Measurements from ENCODE around the gene ABHD12.

ABHD12 gene

GRCh38 chr20:25318471-25319240 is 72.0 kb downstream of the ABHD12 start:
- Histone ChIP-seq H3K79me1 (replicated peaks; ENCODE audit: low read length, poor library complexity, severe bottlenecking) (peaks cover 48% of the 10 kb centered on the region), H2AK5ac (ENCODE audit: low read length, severe bottlenecking) (no peak overlapping the region), H2BK120ac (ENCODE audit: low read depth, low read length) (peak overlapping the region; percentile 1), H3K4me3 (ENCODE audit: insufficient read depth in 1 of 2, low read depth in 1 of 2, low read length in 2 of 2) (no peak overlapping the region), H2BK5ac (ENCODE audit: low read depth, low read length, poor library complexity, severe bottlenecking) (no peak overlapping the region), H3K23ac (ENCODE audit: low read length in 2 of 2) (no peak overlapping the region), H3K9me3 (ENCODE audit: control insufficient read depth, low read length) (no peaks in the 10 kb centered on the region), H3K9ac (ENCODE audit: low read length) (no peak overlapping the region), H4K8ac (ENCODE audit: low read length) (peak overlapping the region; percentile 38), H2BK15ac (ENCODE audit: low read depth, poor library complexity, severe bottlenecking) (peak overlapping the region; percentile 12), H4K91ac (ENCODE audit: low read length) (no peak overlapping the region), H2AFZ (ENCODE audit: low read depth, low read length) (no peak overlapping the region), H2BK12ac (ENCODE audit: low read length in 2 of 2) (no peak overlapping the region), H3K4ac (ENCODE audit: low read depth in 1 of 2, low read length in 2 of 2) (no peak overlapping the region), H3K14ac (ENCODE audit: low read length in 2 of 2) (no peak overlapping the region), H3K18ac (ENCODE audit: low read depth in 1 of 2, low read length in 2 of 2) (no peak overlapping the region), H3K4me1 (ENCODE audit: control insufficient read depth, insufficient read depth, low read depth, low read length) (peaks cover 24% of the 10 kb centered on the region), H3K27ac (ENCODE audit: low read length, poor library complexity, severe bottlenecking) (no peak overlapping the region), H3K27me3 (ENCODE audit: control insufficient read depth in 1 of 2, insufficient read depth in 1 of 2, low read length in 2 of 2) (no peaks in the 10 kb centered on the region), H3K4me2 (ENCODE audit: low read length, poor library complexity, severe bottlenecking) (no peak overlapping the region), H3K36me3 (ENCODE audit: control insufficient read depth in 1 of 2, insufficient read depth in 2 of 2, low read depth in 1 of 2, low read length in 2 of 2) (peaks cover 26 to 51% of the 10 kb centered on the region in 2 experiments)
- WGBS, result 95% methylated on average over 16 of the region's 16 CpGs
- no peak for DNase-seq

DNA sequence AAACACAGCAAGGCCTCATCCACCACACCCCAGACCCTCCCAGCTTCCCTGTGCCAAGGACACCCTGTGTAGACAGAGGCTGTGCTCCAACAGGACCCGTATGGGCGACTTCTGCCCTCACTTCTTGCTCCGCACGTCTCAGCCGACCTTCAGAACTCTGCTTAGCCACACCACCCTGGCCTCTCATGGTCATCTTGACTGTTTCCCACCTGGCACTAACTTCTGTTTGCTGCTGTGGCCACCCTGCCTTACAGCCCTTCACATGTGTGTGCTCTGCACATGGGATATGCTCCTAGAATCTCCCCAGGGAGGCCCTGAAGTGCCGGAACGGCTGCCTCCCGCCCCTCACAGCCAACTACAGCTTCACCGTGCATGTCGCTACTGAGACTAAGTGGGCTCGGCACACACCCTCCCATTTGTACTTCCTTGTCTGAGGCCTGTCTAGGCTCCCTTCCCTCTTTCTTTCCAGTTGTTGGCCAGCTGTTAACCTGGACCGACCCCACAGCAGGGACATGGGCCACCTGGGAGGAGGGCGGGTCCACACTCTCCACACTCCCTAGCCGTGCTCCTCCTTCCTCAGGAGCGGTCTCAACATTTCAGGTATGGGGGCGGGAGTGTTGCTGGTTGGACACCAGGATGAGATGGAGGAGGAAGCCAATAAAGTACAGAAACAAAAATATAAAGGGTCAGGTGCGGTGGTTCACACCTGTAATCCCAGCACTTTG is 73.1 kb downstream of the ABHD12 start:
- no peak overlapping the region for H2AK5ac ChIP-seq (ENCODE audit: low read length, severe bottlenecking)
- no peak for DNase-seq

GRCh38 chr20:25316506-25317190 is 74.0 kb downstream of the ABHD12 start:
- Histone ChIP-seq H3K4me3 (ENCODE audit: insufficient read depth in 1 of 2, low read depth in 1 of 2, low read length in 2 of 2) (no peak overlapping the region), H2AK5ac (ENCODE audit: low read length, severe bottlenecking) (peak overlapping the region; percentile 12), H2BK120ac (ENCODE audit: low read depth, low read length) (no peak overlapping the region), H3K14ac (ENCODE audit: low read length in 2 of 2) (no peak overlapping the region), H3K36me3 (ENCODE audit: control insufficient read depth in 1 of 2, insufficient read depth in 2 of 2, low read depth in 1 of 2, low read length in 2 of 2) (peaks cover 11 to 46% of the 10 kb centered on the region in 2 experiments), H3K4ac (ENCODE audit: low read depth in 1 of 2, low read length in 2 of 2) (no peak overlapping the region), H2BK5ac (ENCODE audit: low read depth, low read length, poor library complexity, severe bottlenecking) (no peak overlapping the region), H4K8ac (ENCODE audit: low read length) (no peak overlapping the region), H3K27ac (ENCODE audit: low read length, poor library complexity, severe bottlenecking) (no peak overlapping the region), H3K4me1 (ENCODE audit: control insufficient read depth, insufficient read depth, low read depth, low read length) (peaks cover 25% of the 10 kb centered on the region), H3K79me1 (replicated peaks; ENCODE audit: low read length, poor library complexity, severe bottlenecking) (peaks cover 46% of the 10 kb centered on the region), H3K4me2 (ENCODE audit: low read length, poor library complexity, severe bottlenecking) (no peak overlapping the region), H3K23ac (ENCODE audit: low read length in 2 of 2) (no peak overlapping the region), H2BK15ac (ENCODE audit: low read depth, poor library complexity, severe bottlenecking) (no peak overlapping the region), H2AFZ (ENCODE audit: low read depth, low read length) (no peak overlapping the region), H4K91ac (ENCODE audit: low read length) (peak overlapping the region; percentile 1), H3K18ac (ENCODE audit: low read depth in 1 of 2, low read length in 2 of 2) (no peak overlapping the region), H3K9me3 (ENCODE audit: control insufficient read depth, low read length) (no peaks in the 10 kb centered on the region), H3K27me3 (ENCODE audit: control insufficient read depth in 1 of 2, insufficient read depth in 1 of 2, low read length in 2 of 2) (no peaks in the 10 kb centered on the region), H2BK12ac (ENCODE audit: low read length in 2 of 2) (no peak overlapping the region), H3K9ac (ENCODE audit: low read length) (no peak overlapping the region)
- no peak for DNase-seq
- WGBS, result 99% methylated on average over 11 of the region's 11 CpGs

More for the DNA sequence above, 73.1 kb downstream of the ABHD12 start:
- H3K27ac ChIP-seq (ENCODE audit: low read length, poor library complexity, severe bottlenecking), result no peak overlapping the region
- H3K4me1 ChIP-seq (ENCODE audit: control insufficient read depth, insufficient read depth, low read depth, low read length), result peaks cover 24% of the 10 kb centered on the region
- peak overlapping the region; percentile 3 for H4K8ac ChIP-seq (ENCODE audit: low read length)
- peaks cover 44% of the 10 kb centered on the region for H3K79me1 ChIP-seq (replicated peaks; ENCODE audit: low read length, poor library complexity, severe bottlenecking)
- no peak overlapping the region for H2BK15ac ChIP-seq (ENCODE audit: low read depth, poor library complexity, severe bottlenecking)
- H3K4ac ChIP-seq (ENCODE audit: low read depth in 1 of 2, low read length in 2 of 2), result no peak overlapping the region
- H3K18ac ChIP-seq (ENCODE audit: low read depth in 1 of 2, low read length in 2 of 2), result no peak overlapping the region
- H2BK12ac ChIP-seq (ENCODE audit: low read length in 2 of 2), result no peak overlapping the region
- 96% methylated on average over 14 of the region's 17 CpGs for WGBS
- H3K36me3 ChIP-seq (ENCODE audit: control insufficient read depth in 1 of 2, insufficient read depth in 2 of 2, low read depth in 1 of 2, low read length in 2 of 2), result peaks cover 16 to 45% of the 10 kb centered on the region in 2 experiments
- no peak overlapping the region for H3K4me2 ChIP-seq (ENCODE audit: low read length, poor library complexity, severe bottlenecking)
- H3K27me3 ChIP-seq (ENCODE audit: control insufficient read depth in 1 of 2, insufficient read depth in 1 of 2, low read length in 2 of 2), result no peaks in the 10 kb centered on the region
- no peak overlapping the region for H2BK120ac ChIP-seq (ENCODE audit: low read depth, low read length)
- no peak overlapping the region for H2AFZ ChIP-seq (ENCODE audit: low read depth, low read length)
- H3K23ac ChIP-seq (ENCODE audit: low read length in 2 of 2), result no peak overlapping the region
- no peak overlapping the region for H2BK5ac ChIP-seq (ENCODE audit: low read depth, low read length, poor library complexity, severe bottlenecking)
- no peak overlapping the region for H3K14ac ChIP-seq (ENCODE audit: low read length in 2 of 2)
- no peaks in the 10 kb centered on the region for H3K9me3 ChIP-seq (ENCODE audit: control insufficient read depth, low read length)
- H3K9ac ChIP-seq (ENCODE audit: low read length), result no peak overlapping the region
- H4K91ac ChIP-seq (ENCODE audit: low read length), result no peak overlapping the region
- H3K4me3 ChIP-seq (ENCODE audit: insufficient read depth in 1 of 2, low read depth in 1 of 2, low read length in 2 of 2), result no peak overlapping the region

Data from mesenchymal stem cell (in vitro differentiated cells and primary cell).